ENCODE data around the gene HNRNPUL2.
"Not testable (repeated sequence)": the region's sequence is repeated elsewhere in the genome, so short reads cannot be mapped to it uniquely, and the experiment has no call there.

The HNRNPUL2 gene

GRCh38 chr11:62702246-62702645, 25.0 kb downstream of the HNRNPUL2 start:
- DNase-seq: no peak

- DNase-seq: peak; percentile 30
Observed at GRCh38 chr11:62694455-62695167, 32.6 kb downstream of the HNRNPUL2 start.

DNA sequence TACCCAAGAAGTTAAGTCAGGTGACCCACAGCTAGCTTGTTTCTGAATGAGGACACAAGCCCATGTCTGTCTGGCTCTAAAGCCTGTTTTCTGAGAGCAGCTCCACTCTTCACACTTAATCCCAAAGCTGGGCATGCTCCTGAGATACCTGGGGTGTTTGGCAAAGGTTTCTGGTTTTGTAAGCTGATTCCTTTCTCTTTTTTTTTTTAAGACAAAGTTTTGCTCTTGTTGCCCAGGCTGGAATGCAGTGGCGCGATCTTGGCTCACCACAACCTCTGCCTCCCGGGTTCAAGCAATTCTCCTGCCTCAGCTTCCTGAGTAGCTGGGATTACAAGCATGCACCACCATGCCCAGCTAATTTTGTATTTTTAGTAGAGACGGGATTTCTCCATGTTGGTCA, 33.6 kb downstream of the HNRNPUL2 start:
- not testable (repeated sequence) for DNase-seq

GRCh38 chr11:62689421-62690183, 37.7 kb downstream of the HNRNPUL2 start, which contains the start of gene LRRN4CL:
Gene LRRN4CL (minus strand): TSS chr11:62689530. CDS start chr11:62688508, 1,022 bp downstream.
- no peak for DNase-seq

DNA sequence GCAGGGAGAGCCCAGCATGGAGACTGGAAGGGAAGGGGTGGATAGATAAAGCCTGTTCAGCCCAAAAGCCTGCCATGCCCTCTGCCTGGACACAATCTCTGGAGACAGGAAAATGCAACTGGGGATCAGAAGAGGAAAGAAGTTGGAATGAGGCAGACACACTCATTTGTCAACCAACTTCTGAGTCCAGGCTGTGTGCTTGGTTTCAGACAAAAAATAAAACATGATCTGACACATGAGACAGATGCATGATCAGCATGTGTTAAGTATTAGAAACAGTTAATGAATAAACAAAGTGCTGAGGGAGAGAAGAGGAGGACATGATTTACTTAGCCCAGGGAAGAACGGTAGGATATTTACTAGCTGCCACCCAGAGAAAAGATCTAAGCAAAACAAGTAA, 38.8 kb downstream of the HNRNPUL2 start:
- DNase-seq: no peak

- DNase-seq: no peak
Observed at GRCh38 chr11:62687508-62688396, 39.5 kb downstream of the HNRNPUL2 start.

DNA sequence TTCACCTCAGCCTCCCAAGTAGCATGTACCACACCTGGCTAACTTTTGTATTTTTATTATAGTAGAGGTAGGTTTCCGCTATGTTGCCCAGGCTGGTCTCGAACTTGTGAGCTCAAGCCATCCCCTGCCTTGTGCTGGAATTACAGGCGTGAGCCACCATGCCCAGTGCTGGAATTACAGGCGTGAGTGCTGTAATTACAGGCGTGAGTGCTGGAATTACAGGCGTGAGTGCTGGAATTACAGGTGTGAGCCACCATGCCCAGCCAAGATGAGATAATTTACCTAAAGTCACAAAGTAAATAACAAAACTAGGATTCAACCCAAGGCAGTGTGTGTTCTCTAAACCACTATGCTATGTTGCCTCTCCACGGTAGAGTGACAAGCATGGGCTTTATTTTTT, 44.7 kb downstream of the HNRNPUL2 start:
- DNase-seq: no peak

DNA sequence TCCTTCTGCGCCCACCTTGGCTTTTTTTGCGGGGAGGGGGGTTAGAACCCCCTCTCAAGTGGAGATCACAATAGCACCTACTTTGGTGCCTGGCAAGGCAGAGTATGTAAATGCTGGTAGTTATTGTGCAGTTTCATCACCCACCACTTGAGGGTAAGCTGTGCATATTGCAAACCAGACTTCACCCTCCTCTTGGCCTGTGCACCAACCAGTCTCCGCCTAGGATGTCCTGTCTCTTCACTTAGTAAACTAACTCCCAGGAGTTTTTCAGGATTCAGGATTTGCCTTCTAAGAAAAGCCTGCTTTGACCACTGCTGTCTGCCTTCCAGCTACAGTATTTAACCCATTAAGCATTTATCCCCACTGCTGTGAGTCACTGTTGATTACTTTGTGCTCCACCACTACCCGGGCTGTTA, 46.4 kb downstream of the HNRNPUL2 start:
- DNase-seq: no peak

GRCh38 chr11:62678770-62679696, 48.2 kb downstream of the HNRNPUL2 start, which contains the start of gene UBXN1:
Gene UBXN1 (minus strand): TSS chr11:62679073. CDS start chr11:62678923, 150 bp downstream.
- peak; percentile 89 for DNase-seq

GRCh38 chr11:62678433-62678769, 48.9 kb downstream of the HNRNPUL2 start:
- DNase-seq: no peak

DNA sequence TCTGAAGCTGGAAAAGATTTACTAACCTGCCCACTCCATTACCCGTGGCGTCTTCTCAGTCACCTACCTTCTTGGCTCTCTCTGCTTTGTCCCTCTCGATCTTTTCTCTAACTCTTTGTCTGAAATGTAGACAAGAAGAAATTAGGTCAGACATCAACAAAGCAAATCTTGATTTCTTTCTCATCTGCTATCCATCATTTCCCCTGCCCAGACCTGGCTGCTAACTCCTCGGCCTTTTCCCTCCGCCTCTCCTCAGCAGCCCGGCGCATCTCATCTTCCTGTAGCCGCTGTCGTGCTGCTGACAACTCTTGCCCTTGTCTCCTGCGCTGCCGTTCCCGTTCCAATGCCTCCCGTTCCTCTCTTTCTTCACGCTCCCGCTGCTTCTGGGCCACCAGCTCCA, 49.5 kb downstream of the HNRNPUL2 start:
- no peak for DNase-seq

GRCh38 chr11:62677156-62677555, 50.1 kb downstream of the HNRNPUL2 start:
- DNase-seq: no peak

- no peak for DNase-seq
Observed at GRCh38 chr11:62676698-62677097, 50.6 kb downstream of the HNRNPUL2 start.

GRCh38 chr11:62675415-62675814, 51.8 kb downstream of the HNRNPUL2 start:
- not testable (repeated sequence) for DNase-seq

GRCh38 chr11:62673196-62673525, 54.1 kb downstream of the HNRNPUL2 start:
- DNase-seq: no peak

DNA sequence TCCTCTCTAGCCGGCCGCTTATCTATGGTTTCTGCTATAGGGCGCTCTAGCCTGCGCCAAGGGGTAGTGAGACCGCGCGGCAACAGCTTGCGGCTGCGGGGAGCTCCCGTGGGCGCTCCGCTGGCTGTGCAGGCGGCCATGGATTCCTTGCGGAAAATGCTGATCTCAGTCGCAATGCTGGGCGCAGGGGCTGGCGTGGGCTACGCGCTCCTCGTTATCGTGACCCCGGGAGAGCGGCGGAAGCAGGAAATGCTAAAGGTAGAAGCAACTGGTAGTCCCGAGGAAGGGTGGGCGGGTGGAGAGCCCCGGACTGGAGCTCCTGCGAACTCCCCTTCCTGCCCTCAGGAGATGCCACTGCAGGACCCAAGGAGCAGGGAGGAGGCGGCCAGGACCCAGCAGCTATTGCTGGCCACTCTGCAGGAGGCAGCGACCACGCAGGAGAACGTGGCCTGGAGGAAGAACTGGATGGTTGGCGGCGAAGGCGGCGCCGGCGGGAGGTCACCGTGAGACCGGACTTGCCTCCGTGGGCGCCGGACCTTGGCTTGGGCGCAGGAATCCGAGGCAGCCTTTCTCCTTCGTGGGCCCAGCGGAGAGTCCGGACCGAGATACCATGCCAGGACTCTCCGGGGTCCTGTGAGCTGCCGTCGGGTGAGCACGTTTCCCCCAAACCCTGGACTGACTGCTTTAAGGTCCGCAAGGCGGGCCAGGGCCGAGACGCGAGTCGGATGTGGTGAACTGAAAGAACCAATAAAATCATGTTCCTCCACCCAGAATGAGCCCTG, 55.5 kb downstream of the HNRNPUL2 start, which contains the start of the genes LBHD1 and UQCC3:
Gene LBHD1 (minus strand): TSS at position 660 of the 782 bp plus-strand sequence. CDS start 2,236 bp downstream, outside the sequence.
Gene UQCC3 (plus strand): TSS at position 66 of the 782 bp plus-strand sequence. CDS start 73 bp downstream, at position 139.
- peak; percentile 83 for DNase-seq

DNA sequence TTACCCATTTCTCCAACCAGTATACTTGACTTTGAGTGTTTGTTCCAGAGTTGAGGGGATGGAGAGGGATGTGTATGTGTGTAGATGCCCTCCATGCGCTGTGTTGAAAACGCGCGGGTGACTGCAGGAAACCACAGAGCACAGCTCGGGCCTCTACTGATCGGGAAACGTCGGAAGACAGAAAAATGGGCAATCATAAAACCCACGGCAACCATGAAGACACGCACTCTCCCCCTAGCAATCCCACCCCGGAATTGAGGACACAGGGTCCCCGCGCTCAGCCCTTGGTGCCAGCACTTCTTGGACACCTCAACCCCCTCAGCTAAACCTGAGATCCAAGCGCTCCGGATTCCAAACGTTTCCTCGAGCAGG, 56.0 kb downstream of the HNRNPUL2 start:
- no peak for DNase-seq

GRCh38 chr11:62669420-62670161, 57.7 kb downstream of the HNRNPUL2 start:
- DNase-seq: no peak

- DNase-seq: no peak
Observed at GRCh38 chr11:62667460-62667859, 59.8 kb downstream of the HNRNPUL2 start.

- DNase-seq: no peak
Observed at GRCh38 chr11:62666259-62666926, 60.9 kb downstream of the HNRNPUL2 start.
